Activated CD8-positive, alpha-beta memory T cell treated with anti-CD3 and anti-CD28 coated beads, Interleukin-2, amount 10 ng/mL, durations not matched to agents 7 days and 5 days (primary cell): ENCODE measurements around the gene TMUB1. TPM values are rescaled to one million over a fixed set of nuclear protein-coding genes. Genes with fewer than 3 reads are reported as not detected.

Experiments
- ATAC-seq: fragments of 150-1000 bp; cut with Tn5 transposase; one replicate; pipeline ENCODE4 v1.10.0; 2021; ENCODE audit warnings: moderate library complexity
- CTCF ChIA-PET: fragments of 350-600 bp; sonication (Branson Sonifier 250); formaldehyde crosslinking; loops from one replicate; lab custom pipeline; 2021; ENCODE audit warnings: antibody characterized with exemption; lab: Charles Lee
- DNase-seq: peaks from one replicate; pipeline ENCODE4 v3.0.0-alpha.2; 2020
- H3K27ac Mint-ChIP-seq: one replicate; pipeline ENCODE4 v1.8.0; 2021; ENCODE audit warnings: mild to moderate bottlenecking, mixed read lengths
- H3K27me3 Mint-ChIP-seq: one replicate; pipeline ENCODE4 v1.8.0; 2021; ENCODE audit warnings: mixed read lengths
- H3K36me3 Mint-ChIP-seq: one replicate; pipeline ENCODE4 v1.8.0; 2021; ENCODE audit warnings: mild to moderate bottlenecking, mixed read lengths
- H3K4me1 Mint-ChIP-seq: one replicate; pipeline ENCODE4 v1.8.0; 2021; ENCODE audit warnings: mixed read lengths
- H3K4me3 Mint-ChIP-seq: one replicate; pipeline ENCODE4 v1.8.0; 2021; ENCODE audit warnings: mild to moderate bottlenecking, moderate library complexity, mixed read lengths
- H3K9me3 Mint-ChIP-seq: one replicate; pipeline ENCODE4 v1.8.0; 2022; ENCODE audit warnings: low read depth, mixed read lengths
- total RNA-seq, 2 experiments: library from RNA; stranded (reverse); gene quantifications; one replicate each; pipeline ENCODE4 v1.2.3, GENCODE V29; 2021

TMUB1 gene
- total RNA-seq, 2 experiments from 2014 or later, result 83.1 to 85.7 TPM

- H3K4me1 Mint-ChIP-seq, result peaks cover 50% of the 10 kb centered on the region
- CTCF ChIA-PET, result interaction anchor here (1.1 to 3.4 kb wide), 6 partner anchors 22 to 64 kb away, joined by 3 to 15 read pairs (median 4); partner anchors contain the start of gene ABCB8
- H3K4me3 Mint-ChIP-seq, result peak overlapping the region; percentile 95
- H3K27ac Mint-ChIP-seq, result peak overlapping the region; percentile 94
- H3K27me3 Mint-ChIP-seq, result peaks cover 11% of the 10 kb centered on the region
- no peaks in the 10 kb centered on the region for H3K9me3 Mint-ChIP-seq
- DNase-seq, result no peak
- peaks cover 4% of the 10 kb centered on the region for H3K36me3 Mint-ChIP-seq
- ATAC-seq, result no peak
Measured at GRCh38 chr7:151082141-151083070, 887 bp downstream of the TMUB1 start.

GRCh38 chr7:151081170-151082101, 1.9 kb downstream of the TMUB1 start:
- Mint-ChIP-seq H3K4me1 (peaks cover 50% of the 10 kb centered on the region), H3K9me3 (no peaks in the 10 kb centered on the region), H3K27me3 (peaks cover 11% of the 10 kb centered on the region), H3K27ac (peak overlapping the region; percentile 62), H3K36me3 (peaks cover 4% of the 10 kb centered on the region), H3K4me3 (peak overlapping the region; percentile 95)
- CTCF ChIA-PET, result interaction anchor here (1.0 to 1.9 kb wide), 10 partner anchors 8 to 163 kb away, joined by 3 to 6 read pairs (median 4); partner anchors contain the start of genes ABCB8 and SLC4A2
- DNase-seq (no peak), ATAC-seq (no peak)

DNA sequence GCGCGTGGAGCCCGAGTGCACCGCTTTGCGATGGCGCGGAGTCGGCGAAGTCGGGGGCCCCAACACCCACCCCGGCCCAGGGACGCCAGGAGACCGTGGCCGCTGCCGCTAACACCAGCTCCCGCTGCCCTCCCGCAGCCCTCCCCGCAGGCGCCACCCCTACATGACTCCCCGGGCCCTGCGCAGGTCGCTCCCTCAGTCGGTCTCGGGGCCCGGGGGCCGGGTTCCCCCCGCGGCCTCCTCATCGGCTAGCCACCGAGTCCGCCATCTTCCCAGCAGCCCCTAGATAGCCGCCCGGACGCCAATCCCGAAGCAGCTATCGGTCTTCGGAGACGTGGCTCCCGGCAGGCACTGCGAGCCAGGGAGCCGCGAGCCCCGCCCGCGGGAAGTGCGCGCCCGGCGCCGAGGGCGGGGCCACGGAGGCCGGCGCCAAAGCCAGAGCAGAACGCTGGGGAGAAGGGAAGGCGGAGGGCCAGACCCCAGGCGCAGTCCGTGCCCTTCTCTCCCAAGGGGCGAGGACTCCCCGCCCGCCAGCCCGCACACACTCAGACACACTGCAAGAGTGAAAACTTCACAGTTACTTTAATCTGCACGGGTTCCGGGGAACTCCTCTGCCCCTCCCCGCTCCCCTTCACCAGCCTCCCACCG, 2.6 kb downstream of the TMUB1 start, which contains the start of gene FASTK:
TSS of gene FASTK (minus strand) at position 288 of the 648 bp plus-strand sequence. CDS start at position 245, 43 bp downstream.
- CTCF ChIA-PET, result interaction anchor here (0.7 to 1.3 kb wide), 12 partner anchors 9 to 164 kb away, joined by 3 to 6 read pairs (median 4); partner anchors contain the start of genes ABCB8 and SLC4A2
- H3K4me1 Mint-ChIP-seq, result peaks cover 47% of the 10 kb centered on the region

GRCh38 chr7:151080067-151080521, 3.2 kb downstream of the TMUB1 start:
- peak overlapping the region; percentile 93 for H3K4me3 Mint-ChIP-seq
- peak; percentile 9 for ATAC-seq
- peaks cover 4% of the 10 kb centered on the region for H3K27me3 Mint-ChIP-seq
- peak; percentile 54 for DNase-seq
- peaks cover 9% of the 10 kb centered on the region for H3K36me3 Mint-ChIP-seq
- peak overlapping the region; percentile 82 for H3K27ac Mint-ChIP-seq
- H3K4me1 Mint-ChIP-seq, result peaks cover 41% of the 10 kb centered on the region
- H3K9me3 Mint-ChIP-seq, result no peaks in the 10 kb centered on the region
- CTCF ChIA-PET, result interaction anchor here (0.7 to 1.3 kb wide), 12 partner anchors 9 to 164 kb away, joined by 3 to 6 read pairs (median 4); partner anchors contain the start of genes ABCB8 and SLC4A2

More for the DNA sequence above, 2.6 kb downstream of the TMUB1 start, which contains the start of gene FASTK:
- Mint-ChIP-seq H3K27me3 (peaks cover 10% of the 10 kb centered on the region), H3K36me3 (peaks cover 7% of the 10 kb centered on the region), H3K27ac (peak within 1 kb of the TSS; percentile 82), H3K9me3 (no peaks in the 10 kb centered on the region), H3K4me3 (peak within 1 kb of the TSS; percentile 95)
- peak; percentile 85 for ATAC-seq
- DNase-seq, result peak; percentile 93

- no peak for DNase-seq
- peaks cover 40% of the 10 kb centered on the region for H3K4me1 Mint-ChIP-seq
- no peaks in the 10 kb centered on the region for H3K27me3 Mint-ChIP-seq
- CTCF ChIA-PET, result interaction anchor here (2.2 to 2.5 kb wide), 2 partner anchors 9 to 19 kb away, joined by 6 to 7 read pairs; no protein-coding TSS in a partner anchor
- H3K27ac Mint-ChIP-seq, result peak overlapping the region; percentile 82
- ATAC-seq, result no peak
- peaks cover 9% of the 10 kb centered on the region for H3K36me3 Mint-ChIP-seq
- H3K4me3 Mint-ChIP-seq, result peak overlapping the region; percentile 93
- H3K9me3 Mint-ChIP-seq, result no peaks in the 10 kb centered on the region
Measured at GRCh38 chr7:151079199-151079910, 3.9 kb downstream of the TMUB1 start.

DNA sequence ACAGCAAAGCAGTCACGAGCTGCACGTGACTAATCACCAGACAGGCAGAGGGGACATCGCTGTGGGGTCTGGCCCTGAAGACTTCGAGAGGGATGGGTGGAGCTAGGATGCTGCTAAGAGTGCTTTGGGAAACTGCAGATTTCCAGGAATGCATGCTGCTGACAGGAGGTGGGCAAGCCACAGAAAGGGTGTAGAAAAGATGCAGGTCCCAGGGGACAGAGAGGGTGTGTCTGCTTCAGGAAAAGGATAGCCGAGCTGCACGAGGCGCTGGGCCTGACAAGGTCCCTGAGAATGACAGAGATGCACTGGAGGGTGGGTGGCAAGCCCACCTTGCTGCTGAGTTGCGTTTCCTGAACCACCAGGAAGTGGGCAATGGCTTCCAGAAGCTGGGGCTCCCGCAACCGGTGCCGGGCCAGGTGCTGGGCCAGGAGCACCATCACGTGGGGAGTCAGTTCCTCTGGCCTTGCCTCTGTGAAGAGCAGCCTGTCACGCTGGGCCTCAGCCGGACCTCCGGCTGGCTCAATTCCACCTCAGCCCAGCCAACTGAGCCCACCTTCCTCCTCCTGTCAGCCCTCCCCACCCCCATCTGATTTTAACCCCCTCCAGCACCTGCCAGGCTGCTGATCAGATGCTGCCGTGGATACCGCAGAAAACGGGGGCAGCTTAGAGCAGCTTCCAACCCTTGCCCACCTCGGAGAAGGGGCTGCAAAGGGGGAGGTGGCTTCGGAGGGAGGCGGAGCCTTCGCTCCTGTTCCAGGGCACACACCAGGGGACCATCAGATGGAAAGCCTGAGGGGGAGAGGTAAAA, 4.9 kb downstream of the TMUB1 start:
- peaks cover 40% of the 10 kb centered on the region for H3K4me1 Mint-ChIP-seq
- peak overlapping the region; percentile 93 for H3K4me3 Mint-ChIP-seq
- peak overlapping the region; percentile 56 for H3K27ac Mint-ChIP-seq
- no peaks in the 10 kb centered on the region for H3K27me3 Mint-ChIP-seq
- H3K9me3 Mint-ChIP-seq, result no peaks in the 10 kb centered on the region
- H3K36me3 Mint-ChIP-seq, result peaks cover 12% of the 10 kb centered on the region
- CTCF ChIA-PET, result interaction anchor here (1.0 to 2.5 kb wide), 3 partner anchors 10 to 180 kb away, joined by 3 to 7 read pairs (median 6); no protein-coding TSS in a partner anchor
- ATAC-seq (no peak), DNase-seq (no peak)

DNA sequence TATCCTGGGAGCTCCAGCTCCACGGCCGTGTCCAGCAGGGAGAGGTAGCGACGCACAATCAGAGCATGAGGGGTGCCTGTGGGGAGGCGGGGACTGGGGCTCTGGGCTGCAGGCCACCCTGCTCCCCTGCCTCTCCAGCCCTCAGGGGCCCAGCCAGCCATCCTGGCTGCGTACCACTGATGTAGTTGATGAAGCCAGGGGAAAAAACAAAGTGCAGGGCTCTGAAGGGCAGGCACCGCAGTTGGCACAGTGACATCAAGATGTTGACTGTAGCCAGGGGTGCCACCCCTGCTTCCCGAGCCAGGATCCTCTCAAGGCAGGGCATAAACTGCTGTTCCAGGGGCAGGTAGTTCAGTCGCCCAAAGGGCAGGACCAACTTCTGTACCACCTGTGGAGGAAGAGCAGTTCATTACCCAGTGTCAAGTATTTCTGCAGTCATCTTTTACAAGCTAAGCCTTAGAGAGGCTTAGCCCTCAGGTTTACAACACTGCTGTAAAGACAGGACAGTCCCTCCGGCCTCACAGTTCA, 5.5 kb downstream of the TMUB1 start:
- peak overlapping the region; percentile 38 for H3K4me3 Mint-ChIP-seq
- DNase-seq (no peak), ATAC-seq (no peak)
- H3K27ac Mint-ChIP-seq, result peak overlapping the region; percentile 56
- CTCF ChIA-PET, result interaction anchor here (1.0 to 2.5 kb wide), 3 partner anchors 10 to 180 kb away, joined by 3 to 7 read pairs (median 6); no protein-coding TSS in a partner anchor
- peaks cover 39% of the 10 kb centered on the region for H3K4me1 Mint-ChIP-seq
- no peaks in the 10 kb centered on the region for H3K9me3 Mint-ChIP-seq
- H3K27me3 Mint-ChIP-seq, result no peaks in the 10 kb centered on the region
- peaks cover 12% of the 10 kb centered on the region for H3K36me3 Mint-ChIP-seq

DNA sequence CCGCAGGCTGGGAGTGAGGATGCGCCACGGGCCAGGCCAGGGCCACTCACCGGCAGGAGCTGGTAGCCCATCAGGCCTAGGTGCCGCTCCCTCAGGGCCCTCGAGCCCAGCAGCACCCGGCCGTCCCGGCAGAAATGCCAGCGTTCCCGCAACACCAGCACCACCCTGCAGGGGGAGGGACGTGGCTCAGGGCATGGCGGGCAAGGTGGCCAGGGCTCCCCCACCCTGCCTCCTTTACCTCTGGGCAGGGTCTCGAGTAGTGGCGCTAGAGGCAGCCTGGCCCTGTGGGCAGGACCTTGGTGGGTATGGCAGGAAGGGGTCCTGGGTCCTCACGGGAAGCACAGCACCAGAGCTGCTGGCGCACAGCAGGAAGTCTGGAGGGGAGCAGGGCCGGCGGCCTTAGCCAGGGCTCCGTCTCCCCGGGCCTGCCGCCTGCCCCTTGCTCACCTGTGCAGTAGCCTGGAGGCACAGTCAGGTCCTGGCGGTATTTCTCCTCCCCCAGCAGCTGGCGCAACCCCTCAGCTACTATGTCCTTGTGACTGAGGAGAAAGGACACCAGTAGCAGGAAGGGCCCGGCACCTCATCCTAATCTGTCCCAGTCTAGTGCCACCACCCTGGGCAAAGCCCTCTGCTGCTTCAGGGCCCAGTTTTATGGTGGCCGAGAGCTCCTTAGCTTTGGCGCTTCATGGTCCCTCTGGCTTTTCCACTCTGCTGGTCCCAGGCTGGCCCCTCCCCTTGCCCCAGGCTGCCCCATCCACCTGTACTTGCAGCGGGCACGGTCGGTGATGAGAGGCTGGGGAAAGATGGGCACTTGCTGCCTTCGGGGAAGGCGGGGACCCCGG, 6.2 kb downstream of the TMUB1 start:
- Mint-ChIP-seq H3K4me3 (no peak overlapping the region), H3K9me3 (no peaks in the 10 kb centered on the region), H3K36me3 (peaks cover 13% of the 10 kb centered on the region), H3K27ac (no peak overlapping the region), H3K4me1 (peaks cover 34% of the 10 kb centered on the region), H3K27me3 (no peaks in the 10 kb centered on the region)
- DNase-seq (no peak), ATAC-seq (no peak)
- CTCF ChIA-PET, result interaction anchor here (2.2 to 2.5 kb wide), 2 partner anchors 11 to 16 kb away, joined by 6 to 7 read pairs; no protein-coding TSS in a partner anchor

GRCh38 chr7:151075978-151076426, 7.3 kb downstream of the TMUB1 start:
- DNase-seq (no peak), ATAC-seq (no peak)
- CTCF ChIA-PET, result interaction anchor here (0.8 to 1.6 kb wide), 2 partner anchors 9 to 33 kb away, joined by 3 read pairs; no protein-coding TSS in a partner anchor
- Mint-ChIP-seq H3K4me3 (no peak overlapping the region), H3K36me3 (peaks cover 18% of the 10 kb centered on the region), H3K4me1 (peaks cover 30% of the 10 kb centered on the region), H3K27ac (no peak overlapping the region), H3K27me3 (no peaks in the 10 kb centered on the region), H3K9me3 (no peaks in the 10 kb centered on the region)

- Mint-ChIP-seq H3K9me3 (no peaks in the 10 kb centered on the region), H3K4me1 (peaks cover 30% of the 10 kb centered on the region), H3K27ac (no peak overlapping the region), H3K36me3 (peaks cover 18% of the 10 kb centered on the region), H3K4me3 (no peak overlapping the region), H3K27me3 (no peaks in the 10 kb centered on the region)
- ATAC-seq (no peak), DNase-seq (no peak)
- CTCF ChIA-PET, result interaction anchor here (0.8 to 1.6 kb wide), 2 partner anchors 10 to 33 kb away, joined by 3 read pairs; no protein-coding TSS in a partner anchor
Measured at GRCh38 chr7:151075662-151075971, 7.7 kb downstream of the TMUB1 start.
